ENCODE measurements around the gene GNAT3. TPM values are rescaled to one million over a fixed set of nuclear protein-coding genes. Genes with fewer than 3 reads are reported as not detected.

Gene GNAT3
- total RNA-seq, 1 experiment from 2014 or later = not detected

GRCh38 chr7:80548840-80549530 lies 37.1 kb upstream of the GNAT3 start:
- Mint-ChIP-seq H3K27me3 (ENCODE audit: unreplicated experiment) (no peaks in the 10 kb centered on the region), H3K9me3 (ENCODE audit: low read depth, unreplicated experiment) (peaks cover 3% of the 10 kb centered on the region), H3K27ac (ENCODE audit: unreplicated experiment) (no peak overlapping the region), H3K4me1 (ENCODE audit: low read depth, unreplicated experiment) (no peaks in the 10 kb centered on the region), H3K36me3 (ENCODE audit: insufficient read depth, unreplicated experiment) (no peaks in the 10 kb centered on the region), H3K4me3 (ENCODE audit: low read depth, unreplicated experiment) (no peak overlapping the region)
- TF ChIP-seq CTCF (IDR thresholded peaks at IDR 0.05; ENCODE audit: unreplicated experiment) = no peak
- CTCF ChIA-PET = no interaction called here
- intact Hi-C loops (cut with micrococcal nuclease; ENCODE audit: unreplicated experiment) = no loop called here
- DNase-seq = no peak
- BruUV-seq (replicated peaks) = no TSS peak

DNA sequence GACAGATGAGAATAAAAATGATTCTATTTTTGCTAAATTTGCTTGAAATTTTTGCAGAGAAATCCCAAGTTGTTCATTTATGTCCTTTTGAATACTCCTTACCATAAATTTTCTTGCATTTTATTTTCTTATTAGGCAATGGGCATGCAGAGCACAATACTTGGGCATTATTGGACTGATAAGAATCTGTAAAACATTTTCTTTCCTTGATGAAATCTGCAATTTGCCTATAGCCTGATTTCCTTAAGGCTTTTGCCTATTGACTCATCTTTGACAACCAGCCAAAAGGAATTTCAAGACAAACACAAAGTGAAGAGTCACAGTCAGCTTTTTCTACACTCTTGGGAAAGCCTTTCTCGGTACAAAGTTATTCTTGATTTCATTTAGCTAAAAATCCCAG lies 30.5 kb upstream of the GNAT3 start:
- Mint-ChIP-seq H3K27me3 (ENCODE audit: unreplicated experiment) (no peaks in the 10 kb centered on the region), H3K4me1 (ENCODE audit: low read depth, unreplicated experiment) (no peaks in the 10 kb centered on the region), H3K27ac (ENCODE audit: unreplicated experiment) (no peak overlapping the region), H3K36me3 (ENCODE audit: insufficient read depth, unreplicated experiment) (no peaks in the 10 kb centered on the region), H3K4me3 (ENCODE audit: low read depth, unreplicated experiment) (no peak overlapping the region), H3K9me3 (ENCODE audit: low read depth, unreplicated experiment) (peaks cover 3% of the 10 kb centered on the region)
- BruUV-seq (replicated peaks) = no TSS peak
- CTCF ChIA-PET = no interaction called here
- intact Hi-C loops (cut with micrococcal nuclease; ENCODE audit: unreplicated experiment) = no loop called here
- DNase-seq = no peak
- TF ChIP-seq CTCF (IDR thresholded peaks at IDR 0.05; ENCODE audit: unreplicated experiment) = no peak

DNA sequence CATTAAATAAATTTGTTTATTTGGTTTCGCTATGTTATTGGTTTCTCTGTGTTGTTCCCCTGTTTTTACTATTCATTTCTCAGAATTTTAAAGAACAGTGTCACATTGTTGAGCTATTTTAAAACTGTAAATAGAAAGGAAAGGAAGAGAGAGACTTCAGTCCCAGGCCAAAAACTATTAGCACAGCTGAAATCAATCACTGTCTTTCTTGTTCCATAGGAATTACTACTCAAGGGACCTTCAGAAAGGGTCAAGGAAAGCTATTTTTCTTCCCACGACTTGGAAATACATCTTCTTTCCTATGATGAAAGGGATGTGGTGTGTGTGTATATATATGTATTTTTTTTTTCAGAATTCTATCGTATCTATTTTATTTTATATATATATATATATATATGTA lies 29.0 kb upstream of the GNAT3 start:
- CTCF ChIA-PET = no interaction called here
- no peak for DNase-seq
- TF ChIP-seq CTCF (IDR thresholded peaks at IDR 0.05; ENCODE audit: unreplicated experiment) = no peak
- H3K27ac Mint-ChIP-seq (ENCODE audit: unreplicated experiment) = no peak overlapping the region
- H3K9me3 Mint-ChIP-seq (ENCODE audit: low read depth, unreplicated experiment) = no peaks in the 10 kb centered on the region
- no peaks in the 10 kb centered on the region for H3K36me3 Mint-ChIP-seq (ENCODE audit: insufficient read depth, unreplicated experiment)
- intact Hi-C loops (cut with micrococcal nuclease; ENCODE audit: unreplicated experiment) = no loop called here
- no peak overlapping the region for H3K4me3 Mint-ChIP-seq (ENCODE audit: low read depth, unreplicated experiment)
- no TSS peak for BruUV-seq (replicated peaks)
- H3K4me1 Mint-ChIP-seq (ENCODE audit: low read depth, unreplicated experiment) = no peaks in the 10 kb centered on the region
- no peaks in the 10 kb centered on the region for H3K27me3 Mint-ChIP-seq (ENCODE audit: unreplicated experiment)

DNA sequence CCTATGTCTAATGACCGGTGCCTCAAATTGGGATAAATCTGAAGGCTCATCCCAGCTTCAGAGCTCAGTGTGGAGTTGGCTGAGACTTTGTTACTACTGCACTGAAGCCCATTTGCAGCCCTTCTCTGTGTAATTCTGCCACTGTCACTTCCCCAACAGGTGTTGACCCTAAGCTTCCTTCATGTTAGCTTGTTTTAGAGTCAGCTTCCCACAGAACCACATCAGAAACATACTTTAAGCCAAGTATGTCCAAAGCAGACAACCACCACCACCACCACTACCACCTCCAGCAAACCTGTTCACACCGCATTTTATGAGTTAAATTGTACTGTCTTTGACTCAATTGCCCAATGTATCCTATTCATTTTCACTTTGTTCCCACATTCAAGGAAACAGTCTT lies 25.2 kb upstream of the GNAT3 start:
- CTCF ChIA-PET = no interaction called here
- intact Hi-C loops (cut with micrococcal nuclease; ENCODE audit: unreplicated experiment) = no loop called here

More for the DNA sequence above, 25.2 kb upstream of the GNAT3 start:
- no peaks in the 10 kb centered on the region for H3K36me3 Mint-ChIP-seq (ENCODE audit: insufficient read depth, unreplicated experiment)
- DNase-seq = no peak
- no peak for TF ChIP-seq CTCF (IDR thresholded peaks at IDR 0.05; ENCODE audit: unreplicated experiment)
- H3K27ac Mint-ChIP-seq (ENCODE audit: unreplicated experiment) = no peak overlapping the region
- H3K4me3 Mint-ChIP-seq (ENCODE audit: low read depth, unreplicated experiment) = no peak overlapping the region
- BruUV-seq (replicated peaks) = no TSS peak
- H3K4me1 Mint-ChIP-seq (ENCODE audit: low read depth, unreplicated experiment) = peaks cover 24% of the 10 kb centered on the region
- H3K27me3 Mint-ChIP-seq (ENCODE audit: unreplicated experiment) = no peaks in the 10 kb centered on the region
- H3K9me3 Mint-ChIP-seq (ENCODE audit: low read depth, unreplicated experiment) = no peaks in the 10 kb centered on the region
